GM19372 (cell line): Measurements from ENCODE around the gene ERBB2.

Experiments used
- ATAC-seq: cut with Tn5 transposase; IDR thresholded peaks from one replicate; pipeline ENCODE4 v1.9.1; 2021; ENCODE audit warnings: mild to moderate bottlenecking, low read depth, moderate library complexity; ENCODE audit not compliant: unreplicated experiment

Gene ERBB2

GRCh38 chr17:39699818-39700147 lies at the start of gene ERBB2:
ERBB2 (plus strand) TSS chr17:39700064; CDS start chr17:39700239, 175 bp downstream.
- no peak for ATAC-seq

- no peak for ATAC-seq
Measured at GRCh38 chr17:39650121-39650579, 49.7 kb upstream of the ERBB2 start.

- ATAC-seq, result no peak
Measured at GRCh38 chr17:39651923-39652586, 47.8 kb upstream of the ERBB2 start.

GRCh38 chr17:39652587-39653315 lies 47.1 kb upstream of the ERBB2 start:
- no peak for ATAC-seq

- no peak for ATAC-seq
Measured at GRCh38 chr17:39653316-39653661, 46.6 kb upstream of the ERBB2 start.

GRCh38 chr17:39653662-39654331 lies 46.1 kb upstream of the ERBB2 start:
- ATAC-seq, result no peak

- no peak for ATAC-seq
Measured at GRCh38 chr17:39655105-39655504, 44.8 kb upstream of the ERBB2 start.

GRCh38 chr17:39658346-39658745 lies 41.5 kb upstream of the ERBB2 start:
- no peak for ATAC-seq

- no peak for ATAC-seq
Measured at GRCh38 chr17:39658760-39659159, 41.1 kb upstream of the ERBB2 start.

- ATAC-seq, result no peak
Measured at GRCh38 chr17:39659279-39660010, 40.4 kb upstream of the ERBB2 start.

GRCh38 chr17:39660011-39660360 lies 39.9 kb upstream of the ERBB2 start:
- ATAC-seq, result no peak

GRCh38 chr17:39660397-39661385 lies 39.2 kb upstream of the ERBB2 start:
- ATAC-seq, result no peak

- ATAC-seq, result no peak
Measured at GRCh38 chr17:39661744-39662541, 37.9 kb upstream of the ERBB2 start.

- no peak for ATAC-seq
Measured at GRCh38 chr17:39662551-39663339, 37.1 kb upstream of the ERBB2 start.

GRCh38 chr17:39663340-39663687 lies 36.5 kb upstream of the ERBB2 start:
- ATAC-seq, result no peak

- ATAC-seq, result no peak
Measured at GRCh38 chr17:39663688-39664580, 35.9 kb upstream of the ERBB2 start.
